ENCODE measurements around the gene SLC44A3. TPM values are rescaled to one million over a fixed set of nuclear protein-coding genes. Genes with fewer than 3 reads are reported as not detected.

The SLC44A3 gene
- total RNA-seq, 2 experiments from 2014 or later, result not detected

- ChIA-PET CTCF (interaction anchor here (1.8 kb wide), 1 partner anchor 9 kb away, joined by 6 read pairs; no protein-coding TSS in a partner anchor), POLR2A (no interaction called here)
These were observed 43.2 kb downstream of the SLC44A3 start for GRCh38 chr1:94863297-94863911.

- ChIA-PET CTCF (interaction anchor here (1.8 kb wide), 1 partner anchor 10 kb away, joined by 6 read pairs; no protein-coding TSS in a partner anchor), POLR2A (no interaction called here)
These were observed 43.8 kb downstream of the SLC44A3 start for GRCh38 chr1:94863919-94864318.

- ChIA-PET CTCF (interaction anchor here (1.8 kb wide), 1 partner anchor 11 kb away, joined by 6 read pairs; no protein-coding TSS in a partner anchor), POLR2A (no interaction called here)
These were observed 44.7 kb downstream of the SLC44A3 start for GRCh38 chr1:94864821-94865220.

GRCh38 chr1:94865360-94865759 lies 45.2 kb downstream of the SLC44A3 start:
- CTCF ChIA-PET, result no interaction called here
- POLR2A ChIA-PET, result no interaction called here

GRCh38 chr1:94866164-94866807 lies 46.1 kb downstream of the SLC44A3 start:
- ChIA-PET POLR2A (no interaction called here), CTCF (no interaction called here)

GRCh38 chr1:94871031-94871430 lies 50.9 kb downstream of the SLC44A3 start:
- ChIA-PET POLR2A (no interaction called here), CTCF (interaction anchor here (1.2 kb wide), 1 partner anchor 17 kb away, joined by 4 read pairs; no protein-coding TSS in a partner anchor)

- POLR2A ChIA-PET, result no interaction called here
- CTCF ChIA-PET, result no interaction called here
These were observed 52.8 kb downstream of the SLC44A3 start for GRCh38 chr1:94872771-94873495.

GRCh38 chr1:94873520-94874351 lies 53.6 kb downstream of the SLC44A3 start:
- ChIA-PET CTCF (no interaction called here), POLR2A (no interaction called here)

DNA sequence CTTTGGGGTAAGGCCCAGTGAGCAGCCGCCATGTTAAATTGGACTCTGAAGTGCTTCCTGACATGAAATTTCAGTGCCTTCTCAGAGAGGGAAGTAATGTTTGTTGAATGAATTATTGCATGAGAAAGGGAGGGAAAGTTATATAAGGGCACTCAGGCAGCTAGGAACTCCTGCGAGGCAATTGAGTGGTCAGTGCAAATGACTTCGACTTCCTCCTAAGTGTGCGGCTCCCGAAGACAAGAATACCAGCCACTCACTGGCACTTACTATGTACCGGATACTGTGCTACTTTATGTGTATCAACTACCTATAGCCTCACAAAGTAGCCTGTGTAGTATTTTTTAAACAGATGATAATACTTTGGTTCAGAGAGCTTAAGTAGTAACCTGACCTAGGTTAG lies 54.3 kb downstream of the SLC44A3 start:
- POLR2A ChIA-PET, result no interaction called here
- CTCF ChIA-PET, result no interaction called here

- ChIA-PET CTCF (no interaction called here), POLR2A (no interaction called here)
These were observed 55.6 kb downstream of the SLC44A3 start for GRCh38 chr1:94875794-94876193.

- POLR2A ChIA-PET, result no interaction called here
These were observed 56.2 kb downstream of the SLC44A3 start for GRCh38 chr1:94876362-94876761.

DNA sequence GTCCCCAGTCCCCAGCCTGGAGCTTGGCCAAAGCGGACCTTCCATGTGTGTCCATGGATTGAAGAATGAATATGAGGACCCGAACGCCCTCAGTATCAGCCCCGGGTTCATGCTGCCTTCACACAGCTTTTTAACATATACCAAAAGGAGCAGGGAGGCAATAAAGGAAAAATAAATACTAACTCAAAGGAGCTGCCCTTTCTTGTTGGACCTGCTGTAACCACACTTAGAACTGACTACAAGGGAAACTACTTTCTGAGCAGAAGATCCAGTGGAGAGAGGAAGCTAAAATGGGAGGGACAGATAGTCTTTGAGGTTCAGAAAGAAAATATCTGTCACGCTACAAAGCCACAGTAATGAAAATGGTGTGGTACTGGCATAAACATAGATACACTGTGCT lies 58.2 kb downstream of the SLC44A3 start:
- CTCF ChIA-PET, result no interaction called here
- POLR2A ChIA-PET, result no interaction called here

More at GRCh38 chr1:94876362-94876761, 56.2 kb downstream of the SLC44A3 start:
- CTCF ChIA-PET, result no interaction called here

DNA sequence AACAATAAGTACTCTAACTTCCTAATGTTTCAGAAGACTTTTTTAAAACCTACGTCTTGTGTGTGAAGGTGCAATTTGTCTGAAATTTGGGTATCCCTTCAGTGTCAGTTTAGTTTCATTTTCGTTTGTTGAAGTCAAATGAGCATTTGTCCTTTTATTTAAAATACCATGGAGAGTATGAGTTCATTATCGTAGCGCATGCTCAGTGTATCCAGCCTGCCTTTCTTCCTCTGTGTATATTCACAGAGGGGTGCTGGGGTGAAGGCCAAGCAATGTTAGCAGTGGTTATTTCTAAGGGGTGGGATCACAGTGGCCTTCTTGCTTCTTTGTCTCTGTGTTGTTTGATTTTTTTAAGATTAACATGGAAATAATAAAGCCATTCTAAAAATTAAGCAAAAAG lies 63.5 kb downstream of the SLC44A3 start:
- POLR2A ChIA-PET, result no interaction called here

GRCh38 chr1:94884106-94884505 lies 63.9 kb downstream of the SLC44A3 start:
- ChIA-PET POLR2A (no interaction called here), CTCF (no interaction called here)

More for the DNA sequence above, 63.5 kb downstream of the SLC44A3 start:
- CTCF ChIA-PET, result no interaction called here

- ChIA-PET CTCF (no interaction called here), POLR2A (no interaction called here)
These were observed 64.3 kb downstream of the SLC44A3 start for GRCh38 chr1:94884507-94884906.

DNA sequence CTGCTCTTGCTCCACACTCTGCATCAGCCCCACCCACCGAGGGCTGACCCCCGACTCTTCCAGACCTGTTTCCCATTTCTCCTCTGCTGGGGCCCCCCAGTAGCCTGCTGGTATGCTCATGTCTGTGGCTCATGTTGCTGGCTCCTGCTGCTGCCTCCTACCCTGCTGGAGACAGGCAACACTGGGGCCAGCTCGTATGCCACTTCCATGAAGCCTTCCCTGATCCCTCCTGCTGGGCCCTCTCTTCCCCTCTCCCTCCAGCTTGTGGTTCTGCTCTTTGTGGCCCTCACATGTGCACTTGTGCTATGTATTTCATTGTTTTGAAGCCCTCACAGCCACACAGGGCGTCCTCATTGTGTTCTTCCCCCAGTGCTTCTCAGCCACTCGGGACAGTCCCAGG lies 66.2 kb downstream of the SLC44A3 start:
- ChIA-PET POLR2A (interaction anchor here (0.7 kb wide), 1 partner anchor 547 kb away, joined by 3 read pairs; no protein-coding TSS in a partner anchor), CTCF (interaction anchor here (1.3 kb wide), 1 partner anchor 32 kb away, joined by 3 read pairs; no protein-coding TSS in a partner anchor)

GRCh38 chr1:94887106-94887505 lies 66.9 kb downstream of the SLC44A3 start:
- POLR2A ChIA-PET, result interaction anchor here (0.7 kb wide), 1 partner anchor 547 kb away, joined by 3 read pairs; no protein-coding TSS in a partner anchor
- CTCF ChIA-PET, result no interaction called here

DNA sequence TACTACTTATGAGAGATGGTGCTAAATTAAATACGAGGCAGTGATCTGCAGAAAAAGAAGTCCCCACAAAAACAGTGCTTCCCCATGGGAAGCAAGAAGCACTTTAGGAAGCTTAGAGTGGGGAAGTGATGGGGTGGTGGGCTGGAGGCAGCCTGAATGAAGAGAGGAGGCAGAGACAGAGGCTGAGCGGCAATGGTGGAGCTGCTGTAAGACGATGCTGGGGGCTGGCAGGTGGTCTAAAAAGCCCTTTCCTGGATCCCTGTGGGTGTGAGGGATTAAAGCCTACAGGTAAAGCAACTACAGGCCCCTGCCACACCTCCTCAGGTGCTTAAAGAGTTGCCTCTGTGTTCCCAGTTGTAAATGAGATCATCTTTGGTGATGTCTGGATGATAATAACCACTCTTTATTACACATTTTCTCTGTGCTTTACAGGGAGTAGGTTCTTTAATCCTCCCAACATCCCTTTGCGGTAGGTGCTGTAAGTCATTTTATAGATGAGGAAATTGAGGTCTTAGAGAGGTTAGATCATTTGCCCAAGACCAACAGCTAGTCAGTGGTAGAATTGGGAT lies 67.5 kb downstream of the SLC44A3 start:
- ChIA-PET POLR2A (no interaction called here), CTCF (no interaction called here)

DNA sequence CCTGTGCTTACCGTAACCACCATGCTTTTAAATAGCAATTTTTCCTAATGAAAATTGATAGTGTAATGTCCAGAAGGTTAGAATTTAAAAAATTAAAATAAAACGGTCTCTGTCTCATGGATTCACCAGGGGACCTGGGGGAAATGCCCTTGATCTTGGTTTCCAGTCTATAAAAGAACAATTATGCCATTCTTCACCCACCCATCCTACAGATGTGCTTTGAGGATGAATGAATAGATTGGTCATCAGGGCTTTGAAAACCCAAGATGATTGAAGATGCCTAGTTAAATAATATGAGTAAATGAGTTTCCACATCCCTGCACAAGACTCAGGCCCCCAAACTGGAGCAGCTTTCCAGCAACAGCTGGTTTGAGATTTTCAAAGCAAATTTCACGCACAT lies 68.0 kb downstream of the SLC44A3 start:
- ChIA-PET POLR2A (no interaction called here), CTCF (no interaction called here)
